Panc1 (cell line): ENCODE data around the gene CHST15. TPM values are rescaled to one million over a fixed set of nuclear protein-coding genes. Genes with fewer than 3 reads are reported as not detected.

ENCODE experiments used
- ATAC-seq: fragments of 200-7000 bp; cut with Tn5 transposase; 2 replicates; pipeline ENCODE4 v1.9.1; 2020; ENCODE audit warnings: mild to moderate bottlenecking, moderate library complexity
- BruUV-seq: library from RNA; stranded (reverse); fragments of 400-500 nt; replicated peaks from 2 replicates; lab custom pipeline; 2021; lab: Mats Ljungman, UMichigan
- CTCF ChIA-PET: fragments of 300-600 bp; sonication (Branson Sonifier 250); formaldehyde crosslinking; loops from one replicate; lab custom pipeline; 2022; ENCODE audit warnings: antibody characterized with exemption; lab: Charles Lee
- POLR2A ChIA-PET: fragments of 300-600 bp; sonication (Branson Sonifier 250); formaldehyde crosslinking; loops from one replicate; lab custom pipeline; 2022; ENCODE audit warnings: antibody characterized with exemption; lab: Charles Lee
- DNase-seq: peaks from one replicate; pipeline ENCODE4 v3.0.0-alpha.2; 2010; ENCODE audit warnings: low read depth, low spot score
- H3K27ac ChIP-seq: 2 replicates; pipeline ENCODE4 v1.5.1; 2011; ENCODE audit warnings: mild to moderate bottlenecking, low read length, inconsistent platforms
- H3K27me3 ChIP-seq: fragments of 200-500 bp; sonication (Bioruptor generic); 2 replicates; pipeline ENCODE4 v1.6.0; 2014; ENCODE audit warnings: low read length, inconsistent platforms; ENCODE audit not compliant: control insufficient read depth, insufficient read depth
- H3K36me3 ChIP-seq: fragments of 200-500 bp; sonication (Bioruptor generic); 2 replicates; pipeline ENCODE4 v1.5.1; 2014; ENCODE audit warnings: inconsistent platforms, mild to moderate bottlenecking, low read length, moderate library complexity; ENCODE audit not compliant: control insufficient read depth, insufficient read depth
- H3K4me1 ChIP-seq: 2 replicates; pipeline ENCODE4 v1.5.1; 2011; ENCODE audit warnings: inconsistent platforms, mild to moderate bottlenecking, low read length, moderate library complexity; ENCODE audit not compliant: control insufficient read depth, insufficient read depth
- H3K4me3 ChIP-seq, 2 experiments: 2 replicates each; pipeline ENCODE4 v1.5.1; 2011 to 2012; ENCODE audit warnings: low read depth in 2 of 2, low read length in 2 of 2, mild to moderate bottlenecking in 2 of 2, inconsistent platforms in 1 of 2, moderate library complexity in 1 of 2
- H3K9me3 ChIP-seq: fragments of 200-500 bp; sonication (Bioruptor generic); 2 replicates; pipeline ENCODE4 v1.5.1; 2014; ENCODE audit warnings: low read depth, mild to moderate bottlenecking, inconsistent platforms, low read length, moderate library complexity; ENCODE audit not compliant: control insufficient read depth, insufficient read depth
- POLR2AphosphoS5 ChIP-seq: IDR thresholded peaks from 2 replicates; pipeline ENCODE4 v1.6.1; 2012; ENCODE audit warnings: mild to moderate bottlenecking, low read depth, low read length, moderate library complexity
- REST ChIP-seq, 2 experiments: IDR thresholded peaks; 2 replicates each; pipeline ENCODE4 v1.6.1; 2011 to 2012; ENCODE audit warnings: low read depth in 2 of 2, control low read depth in 1 of 2, low read length in 1 of 2, mild to moderate bottlenecking in 1 of 2, moderate library complexity in 1 of 2; ENCODE audit not compliant: insufficient read depth in 1 of 2
- SIN3A ChIP-seq: IDR thresholded peaks from 2 replicates; pipeline ENCODE4 v1.6.1; 2012; ENCODE audit warnings: low read depth, mild to moderate bottlenecking, low read length, moderate library complexity, borderline replicate concordance; ENCODE audit not compliant: insufficient read depth
- TCF7L2 ChIP-seq: IDR thresholded peaks from 2 replicates; pipeline ENCODE4 v1.6.1; 2011; ENCODE audit warnings: mild to moderate bottlenecking, low read depth, low read length, inconsistent platforms
- in situ Hi-C: cut with HindIII; loops from 2 replicates; pipeline ENCODE4 v1.10.0; 2016; ENCODE audit warnings: low sequenced_read_pairs, low pct_unique_long_range_greater_than_20kb
- intact Hi-C: fragments of 100-400 bp; cut with micrococcal nuclease; formaldehyde crosslinking; loops from one replicate; pipeline ENCODE4 v1.10.0; 2022; ENCODE audit not compliant: unreplicated experiment
- total RNA-seq: library from RNA; stranded (reverse); gene quantifications from one replicate; pipeline ENCODE4 v1.2.1, GENCODE V29; 2021; ENCODE audit not compliant: unreplicated experiment
- TF ChIP-seq, protein P1 (sequence below): fragments of 450-650 bp; IDR thresholded peaks from 2 replicates; pipeline ENCODE4 v1.5.1; 2017; ENCODE audit warnings: mild to moderate bottlenecking

Gene CHST15
- total RNA-seq, 1 experiment from 2014 or later, result 33.2 TPM

DNA sequence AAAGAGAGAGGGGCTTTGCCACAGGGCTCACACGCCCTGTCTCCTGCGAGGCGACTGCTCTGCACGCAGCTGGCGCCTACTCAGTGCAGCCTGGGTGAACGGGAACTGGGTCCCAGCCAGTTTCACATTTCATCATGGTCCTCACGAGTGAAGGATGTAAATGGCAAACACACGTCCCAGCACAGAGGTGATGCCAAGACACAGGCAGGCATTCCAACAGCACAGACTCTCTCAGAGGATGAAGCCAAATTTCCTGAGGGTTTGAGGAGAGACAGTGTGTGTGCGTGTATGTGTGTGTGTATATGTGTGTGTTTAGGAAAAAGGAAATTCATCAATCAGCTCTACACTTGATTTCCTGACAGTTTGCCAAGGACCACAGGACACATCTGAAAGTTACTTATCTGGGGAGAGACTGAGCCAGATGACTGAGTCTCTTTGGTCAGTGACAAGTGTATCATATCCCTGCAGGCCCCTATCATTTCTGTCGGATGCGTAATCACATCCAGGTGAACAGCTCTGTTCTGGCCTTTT, 53.9 kb downstream of the CHST15 start:
- in situ Hi-C loops, result no loop called here
- Histone ChIP-seq H3K4me1 (no peaks in the 10 kb centered on the region), H3K9me3 (no peaks in the 10 kb centered on the region), H3K4me3 (no peak overlapping the region), H3K36me3 (no peaks in the 10 kb centered on the region), H3K27ac (no peak overlapping the region), H3K27me3 (no peaks in the 10 kb centered on the region)
- no TSS peak for BruUV-seq
- TF ChIP-seq TCF7L2, result no peak
- TF ChIP-seq REST (IDR thresholded peaks at IDR 0.05; ENCODE audit: insufficient read depth in 1 of 2, low read depth in 2 of 2, low read length in 1 of 2), result no peak
- ChIA-PET POLR2A (no interaction called here), CTCF (interaction anchor here (0.6 kb wide), 1 partner anchor 349 kb away, joined by 3 read pairs; no protein-coding TSS in a partner anchor)
- intact Hi-C loops, result no loop called here
- DNase-seq, result no peak
- ATAC-seq, result no peak

- no TSS peak for BruUV-seq
- ATAC-seq (no peak), DNase-seq (no peak)
- intact Hi-C loops (no loop called here), in situ Hi-C loops (no loop called here)
- Histone ChIP-seq H3K4me1 (no peaks in the 10 kb centered on the region), H3K36me3 (no peaks in the 10 kb centered on the region), H3K9me3 (no peaks in the 10 kb centered on the region), H3K27me3 (no peaks in the 10 kb centered on the region), H3K27ac (no peak overlapping the region), H3K4me3 (no peak overlapping the region)
- ChIA-PET CTCF (no interaction called here), POLR2A (no interaction called here)
- TF ChIP-seq, protein P1, sequence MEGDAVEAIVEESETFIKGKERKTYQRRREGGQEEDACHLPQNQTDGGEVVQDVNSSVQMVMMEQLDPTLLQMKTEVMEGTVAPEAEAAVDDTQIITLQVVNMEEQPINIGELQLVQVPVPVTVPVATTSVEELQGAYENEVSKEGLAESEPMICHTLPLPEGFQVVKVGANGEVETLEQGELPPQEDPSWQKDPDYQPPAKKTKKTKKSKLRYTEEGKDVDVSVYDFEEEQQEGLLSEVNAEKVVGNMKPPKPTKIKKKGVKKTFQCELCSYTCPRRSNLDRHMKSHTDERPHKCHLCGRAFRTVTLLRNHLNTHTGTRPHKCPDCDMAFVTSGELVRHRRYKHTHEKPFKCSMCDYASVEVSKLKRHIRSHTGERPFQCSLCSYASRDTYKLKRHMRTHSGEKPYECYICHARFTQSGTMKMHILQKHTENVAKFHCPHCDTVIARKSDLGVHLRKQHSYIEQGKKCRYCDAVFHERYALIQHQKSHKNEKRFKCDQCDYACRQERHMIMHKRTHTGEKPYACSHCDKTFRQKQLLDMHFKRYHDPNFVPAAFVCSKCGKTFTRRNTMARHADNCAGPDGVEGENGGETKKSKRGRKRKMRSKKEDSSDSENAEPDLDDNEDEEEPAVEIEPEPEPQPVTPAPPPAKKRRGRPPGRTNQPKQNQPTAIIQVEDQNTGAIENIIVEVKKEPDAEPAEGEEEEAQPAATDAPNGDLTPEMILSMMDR, result no peak
- TF ChIP-seq TCF7L2, result no peak
- no peak for TF ChIP-seq SIN3A
- no peak for TF ChIP-seq POLR2AphosphoS5
- TF ChIP-seq REST (IDR thresholded peaks at IDR 0.05; ENCODE audit: insufficient read depth in 1 of 2, low read depth in 2 of 2, low read length in 1 of 2), result no peak
These were observed 55.6 kb downstream of the CHST15 start for GRCh38 chr10:124037784-124038183.
